GM18858 (cell line): ENCODE measurements around the gene RELL2.

Source experiments
- ATAC-seq: cut with Tn5 transposase; IDR thresholded peaks from one replicate; pipeline ENCODE4 v1.9.1; 2021; ENCODE audit not compliant: unreplicated experiment

The RELL2 gene

DNA sequence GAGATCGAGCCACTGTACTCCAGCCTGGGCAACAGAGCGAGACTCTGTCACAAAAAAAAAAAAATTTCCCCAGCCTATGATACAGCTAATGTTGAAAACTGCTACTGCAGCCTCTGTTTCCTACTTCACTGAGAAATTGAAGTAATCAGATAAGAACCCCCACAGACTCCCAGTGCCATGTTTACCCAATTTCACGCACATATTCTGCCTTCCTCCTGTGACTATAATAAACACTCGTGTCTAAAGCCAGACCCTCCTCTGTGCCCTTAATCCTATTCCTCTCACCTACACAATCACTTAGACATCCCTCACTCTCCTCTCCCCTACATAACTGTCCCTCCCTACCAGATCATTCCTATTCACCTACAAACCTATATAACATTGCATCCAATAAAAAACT lies 38.9 kb downstream of the RELL2 start:
- ATAC-seq: no peak

DNA sequence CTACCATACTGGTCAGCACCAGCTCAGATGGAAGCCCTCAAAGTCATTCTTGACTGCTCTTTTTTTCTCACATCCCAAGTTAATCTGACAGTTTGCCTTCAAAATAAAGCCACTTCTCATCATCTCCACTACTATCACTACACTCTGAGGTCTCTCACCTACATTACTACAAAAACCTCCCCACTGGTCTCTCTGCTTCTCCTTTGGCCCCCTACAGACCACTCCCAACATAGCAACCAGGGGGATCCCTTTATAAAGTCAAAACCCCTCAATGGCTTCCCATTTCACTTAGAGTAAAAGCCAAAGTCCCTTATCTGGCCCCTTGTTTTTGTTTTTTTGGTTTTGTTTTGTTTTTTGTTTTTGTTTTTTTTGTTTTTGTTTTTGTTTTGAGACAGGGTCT lies 40.6 kb downstream of the RELL2 start:
- ATAC-seq: no peak

DNA sequence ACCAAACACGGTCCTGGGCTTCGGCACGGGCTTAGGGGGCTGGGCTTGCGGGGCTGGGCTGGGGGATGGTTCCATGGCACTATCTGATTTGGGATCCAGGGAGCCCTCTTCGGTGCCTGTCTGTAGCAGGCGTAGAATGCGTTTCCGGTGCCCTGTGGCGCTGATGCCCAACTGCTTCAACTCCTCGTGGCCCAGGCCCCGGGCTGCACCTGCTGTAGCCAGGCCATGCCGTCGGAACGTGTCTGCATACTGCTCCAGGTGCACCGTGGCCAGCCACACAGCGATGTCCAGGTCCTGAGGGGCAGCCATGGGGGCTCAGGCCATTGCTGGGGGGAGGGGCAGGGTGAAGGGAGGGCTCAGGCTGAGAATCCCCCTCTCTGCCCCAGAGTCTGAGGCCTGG lies 43.4 kb downstream of the RELL2 start:
- ATAC-seq: no peak

DNA sequence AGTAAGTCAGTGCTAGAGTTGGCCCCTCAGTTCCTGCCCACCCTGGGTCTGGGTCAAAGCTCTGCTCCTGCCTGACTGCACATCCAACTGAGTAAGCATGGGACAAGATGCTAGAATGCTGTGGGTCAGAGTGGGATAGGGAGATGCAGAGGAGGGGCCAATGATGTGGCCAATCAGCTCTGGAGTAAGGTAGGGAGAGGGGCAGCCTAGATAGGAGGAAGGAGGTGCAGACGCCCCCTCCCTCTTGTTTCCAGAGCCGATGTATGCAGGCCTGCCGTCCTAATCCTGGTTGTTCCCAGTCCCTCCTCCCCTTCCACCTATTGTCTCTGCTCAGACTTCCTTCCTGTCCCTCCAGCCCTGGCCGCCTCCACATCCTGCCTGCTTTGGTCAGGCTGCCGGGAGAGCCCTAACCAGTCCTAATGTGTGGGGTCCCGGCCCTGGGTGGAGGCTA lies 44.0 kb downstream of the RELL2 start:
- no peak for ATAC-seq

DNA sequence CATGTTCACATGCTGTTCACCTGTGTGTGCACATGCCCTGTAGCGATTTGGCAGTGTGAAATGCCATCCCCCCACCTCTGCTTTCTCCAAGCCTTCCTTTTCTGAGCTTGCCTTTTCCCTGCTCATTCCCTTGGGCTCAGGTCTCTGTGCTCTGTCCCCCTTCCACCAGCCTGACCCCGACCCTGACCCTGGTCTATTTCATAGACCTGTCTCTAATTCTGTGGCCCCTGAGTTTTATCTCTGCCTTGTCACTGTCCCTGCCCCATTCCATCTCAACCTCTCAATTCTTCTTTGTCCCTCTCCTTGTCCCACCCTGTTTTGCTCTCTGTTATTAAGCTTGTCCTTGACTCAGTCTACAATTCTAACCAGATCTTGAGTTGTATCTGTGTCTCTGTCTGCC lies 44.5 kb downstream of the RELL2 start:
- no peak for ATAC-seq

DNA sequence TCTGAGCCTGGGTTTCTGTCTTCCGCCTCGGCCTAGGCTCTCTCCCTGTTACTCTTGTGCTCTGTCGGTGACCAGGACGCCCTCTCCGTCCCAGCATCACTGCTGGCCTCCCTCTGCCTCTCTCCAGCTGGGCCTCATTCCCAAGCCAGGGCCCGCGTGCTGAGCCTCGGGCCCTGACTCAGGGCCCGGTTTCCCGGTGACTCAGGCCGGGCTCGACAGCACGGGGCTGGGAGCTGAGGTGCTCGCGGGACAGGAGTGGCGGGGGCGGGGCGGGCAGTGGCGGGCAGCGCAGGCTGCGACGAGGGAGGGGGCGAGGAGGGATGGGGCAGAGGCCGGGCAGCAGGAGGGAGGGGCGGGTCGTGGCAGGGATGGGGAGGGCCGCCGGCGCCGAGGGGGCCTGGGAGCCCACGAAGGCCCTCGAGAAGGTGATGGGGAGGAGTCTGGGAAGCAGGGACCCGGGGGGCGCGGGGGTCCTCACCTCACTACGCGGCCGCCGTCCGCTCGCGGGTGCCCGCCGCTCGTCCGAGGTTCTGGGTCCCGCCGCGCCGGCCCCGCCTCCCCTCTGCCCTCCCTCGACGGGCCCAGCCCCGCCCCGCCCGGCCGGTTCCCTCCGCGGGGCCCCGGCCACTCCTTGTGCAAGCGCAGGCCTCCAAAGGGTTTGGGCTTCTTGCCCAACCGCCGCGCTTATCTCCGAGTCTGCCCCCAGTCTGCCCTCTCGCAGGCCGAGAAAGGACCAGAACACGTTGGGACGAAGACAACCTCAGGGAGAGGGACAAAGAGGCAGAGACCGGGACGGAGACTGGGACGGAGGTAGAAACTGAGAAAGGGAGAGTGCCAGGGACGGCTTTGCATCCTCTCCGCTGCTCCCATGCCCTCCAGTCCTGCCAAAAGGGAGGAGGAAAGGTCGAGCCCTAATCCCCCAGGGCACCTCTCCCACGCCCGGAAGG lies 45.2 kb downstream of the RELL2 start, which contains the start of gene ARAP3:
ARAP3 (minus strand) TSS at position 536 of the 947 bp plus-strand sequence. CDS start 1,744 bp downstream, outside the sequence.
- ATAC-seq: no peak

DNA sequence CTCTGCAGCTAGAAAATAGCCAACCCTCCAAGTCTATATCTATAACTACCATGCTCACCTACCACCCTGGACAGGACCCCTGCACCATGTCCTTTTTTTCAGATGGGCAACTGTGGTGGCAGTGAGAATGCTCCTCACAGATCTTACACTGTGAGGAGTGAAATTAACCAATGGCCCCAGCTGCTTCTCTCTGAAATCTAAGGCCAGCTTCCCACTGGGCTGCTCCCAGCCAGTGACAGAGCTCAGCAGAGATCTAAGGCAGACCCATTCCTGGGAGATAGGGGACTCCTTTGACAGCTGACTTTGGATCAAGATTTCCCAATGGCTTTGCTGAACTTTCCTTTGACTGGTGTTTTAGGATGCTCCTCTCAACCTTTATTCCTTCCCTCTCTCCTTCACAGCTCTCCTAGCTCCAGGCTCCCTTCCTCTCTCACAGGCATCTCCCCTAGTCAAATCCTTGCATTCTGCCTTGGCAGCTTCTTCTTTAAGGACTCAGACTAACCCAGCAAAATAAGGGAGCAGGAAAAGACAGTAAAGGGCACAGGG lies 46.9 kb downstream of the RELL2 start:
- ATAC-seq: no peak

DNA sequence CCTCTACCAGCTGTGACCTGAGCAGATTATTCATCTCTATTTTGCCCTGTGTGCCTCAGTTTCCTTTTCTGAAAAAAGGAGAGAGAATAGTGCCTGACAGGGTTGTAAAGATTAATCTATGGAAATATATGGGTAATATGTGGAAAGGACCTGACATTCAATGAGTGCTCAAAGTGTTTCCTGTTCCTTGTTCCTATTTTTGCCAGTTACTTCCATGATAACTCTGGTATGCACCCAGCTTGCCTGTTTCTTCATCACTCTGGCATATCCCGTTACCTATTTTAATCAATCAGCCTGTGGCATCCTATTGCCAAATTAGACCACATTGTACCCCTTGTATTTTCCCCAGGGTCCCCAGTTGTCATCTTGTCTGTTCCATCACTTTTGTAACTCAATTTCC lies 48.8 kb downstream of the RELL2 start:
- ATAC-seq: no peak

DNA sequence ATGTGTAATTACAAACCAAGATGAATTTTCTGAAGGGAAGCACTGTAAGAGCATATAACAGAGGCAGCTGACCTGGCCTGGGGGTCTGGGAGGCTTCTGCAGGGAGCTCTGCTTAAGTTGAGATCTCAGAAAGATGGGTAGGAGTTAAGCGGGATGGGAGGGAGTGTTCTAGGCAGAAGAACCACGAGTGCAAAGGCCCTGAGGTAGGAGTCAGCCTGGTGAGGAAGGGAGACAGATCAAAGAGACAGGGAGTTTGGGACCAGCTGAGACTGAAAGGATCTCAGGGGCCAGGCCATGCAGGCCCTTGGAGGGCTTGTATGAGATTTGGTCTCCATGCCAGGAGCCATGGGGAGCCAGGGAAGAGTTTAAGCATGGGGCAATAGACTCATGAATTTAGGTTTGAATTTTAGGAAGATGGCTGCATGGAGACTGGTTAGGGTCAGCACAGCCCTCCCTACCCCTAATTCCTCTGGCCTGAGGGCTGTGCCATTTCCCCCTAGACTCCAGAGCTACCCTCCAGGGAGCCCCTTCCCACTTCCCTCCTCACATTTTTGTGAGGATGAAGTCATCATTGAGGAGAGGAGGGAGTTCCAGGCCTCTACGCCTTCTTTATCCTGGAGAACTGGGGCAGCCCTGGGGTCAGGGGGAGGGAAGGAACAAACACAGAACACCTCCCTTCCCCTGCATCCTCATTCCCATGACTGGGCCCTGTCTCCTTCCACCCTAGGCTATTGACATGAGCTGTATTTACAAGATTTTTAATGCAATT lies 50.0 kb downstream of the RELL2 start:
- ATAC-seq: no peak
